MM.1S (cell line): ENCODE data around the gene ZC3H15.

Experiments
- EZH2phosphoT487 ChIP-seq: fragments of 300-600 bp; sonication (generic); IDR thresholded peaks from 2 replicates; pipeline ENCODE4 v1.6.1; 2018; ENCODE audit warnings: antibody characterized with exemption, low read length
- TF ChIP-seq, protein P1 (sequence below): fragments of 300-600 bp; sonication (generic); IDR thresholded peaks from 2 replicates; pipeline ENCODE4 v1.5.1; 2016; ENCODE audit warnings: antibody characterized with exemption, low read length, mixed read lengths

DNA sequence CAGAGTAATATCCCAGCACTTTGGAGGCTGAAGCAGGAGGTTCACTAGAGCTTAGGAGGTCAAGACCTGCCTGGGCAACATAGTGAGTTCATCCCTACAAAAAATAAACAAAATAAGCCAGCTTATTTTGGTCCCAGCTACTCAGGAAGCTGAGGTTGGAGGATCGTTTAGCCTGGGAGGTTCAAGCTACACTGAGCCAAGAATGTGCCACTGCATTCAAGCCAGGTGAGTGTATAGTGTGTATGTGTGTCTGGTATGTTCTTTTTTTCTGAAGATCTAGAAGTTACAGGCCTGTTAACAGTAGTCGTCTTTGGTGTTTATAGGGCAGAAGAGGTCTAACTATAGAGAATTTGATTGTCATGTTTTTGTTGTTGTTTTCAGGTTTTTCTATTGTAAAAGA, 40.2 kb downstream of the ZC3H15 start:
- TF ChIP-seq, protein P1, sequence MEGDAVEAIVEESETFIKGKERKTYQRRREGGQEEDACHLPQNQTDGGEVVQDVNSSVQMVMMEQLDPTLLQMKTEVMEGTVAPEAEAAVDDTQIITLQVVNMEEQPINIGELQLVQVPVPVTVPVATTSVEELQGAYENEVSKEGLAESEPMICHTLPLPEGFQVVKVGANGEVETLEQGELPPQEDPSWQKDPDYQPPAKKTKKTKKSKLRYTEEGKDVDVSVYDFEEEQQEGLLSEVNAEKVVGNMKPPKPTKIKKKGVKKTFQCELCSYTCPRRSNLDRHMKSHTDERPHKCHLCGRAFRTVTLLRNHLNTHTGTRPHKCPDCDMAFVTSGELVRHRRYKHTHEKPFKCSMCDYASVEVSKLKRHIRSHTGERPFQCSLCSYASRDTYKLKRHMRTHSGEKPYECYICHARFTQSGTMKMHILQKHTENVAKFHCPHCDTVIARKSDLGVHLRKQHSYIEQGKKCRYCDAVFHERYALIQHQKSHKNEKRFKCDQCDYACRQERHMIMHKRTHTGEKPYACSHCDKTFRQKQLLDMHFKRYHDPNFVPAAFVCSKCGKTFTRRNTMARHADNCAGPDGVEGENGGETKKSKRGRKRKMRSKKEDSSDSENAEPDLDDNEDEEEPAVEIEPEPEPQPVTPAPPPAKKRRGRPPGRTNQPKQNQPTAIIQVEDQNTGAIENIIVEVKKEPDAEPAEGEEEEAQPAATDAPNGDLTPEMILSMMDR: no peak
- TF ChIP-seq EZH2phosphoT487: no peak
